Muscle of arm (tissue), 12 donors: ENCODE data around the gene STAT6. TPM values are rescaled to one million over a fixed set of nuclear protein-coding genes. Genes with fewer than 3 reads are reported as not detected.
"Not testable (repeated sequence)": the region's sequence is repeated elsewhere in the genome, so short reads cannot be mapped to it uniquely, and the experiment has no call there.

ENCODE experiments used
- DNase-seq: peaks from one replicate; pipeline ENCODE4 v3.0.0-alpha.2; 2013
- polyA plus RNA-seq, 12 donors: library from polyadenylated mRNA; unstranded; fragments of 120-200 nt; gene quantifications; one replicate each; pipeline ENCODE4 v1.2.1, GENCODE V29; 2013; ENCODE audit not compliant: insufficient read length in 12 of 12

Gene STAT6
- polyA plus RNA-seq, 12 donors: 24.1 to 145 (median 40.5) TPM; not detected in 1

DNA sequence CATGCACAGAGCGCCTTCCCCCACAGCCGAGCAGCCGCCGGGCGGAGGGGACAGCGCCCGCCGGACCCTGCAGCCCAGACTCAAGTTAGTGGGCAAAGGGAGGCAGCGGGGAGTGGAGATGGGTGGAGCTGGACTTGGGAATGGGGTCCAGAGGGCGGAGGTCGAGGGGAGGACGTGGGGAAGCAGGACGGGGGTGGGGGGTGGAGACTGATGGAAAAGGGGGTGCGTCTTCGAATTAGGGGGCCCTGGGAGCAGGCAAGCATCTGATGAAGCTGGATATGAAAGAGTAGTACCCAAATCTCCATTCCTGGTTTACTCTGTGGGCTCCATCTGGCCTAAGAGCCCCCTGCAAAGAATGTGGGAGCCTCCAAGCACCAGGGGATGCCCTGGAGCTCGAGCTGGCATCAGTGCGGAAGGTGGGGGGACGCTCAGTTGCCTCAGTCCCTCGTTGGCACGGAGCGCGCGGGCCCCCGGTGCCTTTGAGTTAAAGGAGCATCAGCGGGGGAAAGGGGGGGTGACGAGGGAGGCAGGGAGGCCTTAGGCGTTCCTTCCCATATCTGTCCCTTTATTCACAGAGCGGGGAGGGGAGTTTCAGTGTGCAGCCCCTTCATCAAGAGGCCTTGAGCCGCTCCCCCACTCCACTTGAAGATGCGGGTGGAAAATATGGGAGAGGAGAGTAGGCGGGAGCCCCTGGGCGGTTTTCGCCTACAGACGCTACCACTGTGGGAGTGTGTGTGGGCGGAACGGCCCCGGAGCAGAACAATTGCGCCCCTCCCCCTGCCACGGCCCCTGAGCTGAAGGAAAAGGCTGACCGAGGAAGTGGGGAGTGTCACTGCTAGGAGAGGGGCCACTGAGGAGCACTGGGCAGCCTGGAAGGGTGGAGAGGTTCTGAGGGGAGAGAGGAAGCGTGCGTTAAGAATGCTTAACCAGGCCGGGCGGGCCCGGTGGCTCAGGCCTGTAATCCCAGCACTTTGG, 21.6 kb downstream of the STAT6 start:
- peak; percentile 76 for DNase-seq

DNA sequence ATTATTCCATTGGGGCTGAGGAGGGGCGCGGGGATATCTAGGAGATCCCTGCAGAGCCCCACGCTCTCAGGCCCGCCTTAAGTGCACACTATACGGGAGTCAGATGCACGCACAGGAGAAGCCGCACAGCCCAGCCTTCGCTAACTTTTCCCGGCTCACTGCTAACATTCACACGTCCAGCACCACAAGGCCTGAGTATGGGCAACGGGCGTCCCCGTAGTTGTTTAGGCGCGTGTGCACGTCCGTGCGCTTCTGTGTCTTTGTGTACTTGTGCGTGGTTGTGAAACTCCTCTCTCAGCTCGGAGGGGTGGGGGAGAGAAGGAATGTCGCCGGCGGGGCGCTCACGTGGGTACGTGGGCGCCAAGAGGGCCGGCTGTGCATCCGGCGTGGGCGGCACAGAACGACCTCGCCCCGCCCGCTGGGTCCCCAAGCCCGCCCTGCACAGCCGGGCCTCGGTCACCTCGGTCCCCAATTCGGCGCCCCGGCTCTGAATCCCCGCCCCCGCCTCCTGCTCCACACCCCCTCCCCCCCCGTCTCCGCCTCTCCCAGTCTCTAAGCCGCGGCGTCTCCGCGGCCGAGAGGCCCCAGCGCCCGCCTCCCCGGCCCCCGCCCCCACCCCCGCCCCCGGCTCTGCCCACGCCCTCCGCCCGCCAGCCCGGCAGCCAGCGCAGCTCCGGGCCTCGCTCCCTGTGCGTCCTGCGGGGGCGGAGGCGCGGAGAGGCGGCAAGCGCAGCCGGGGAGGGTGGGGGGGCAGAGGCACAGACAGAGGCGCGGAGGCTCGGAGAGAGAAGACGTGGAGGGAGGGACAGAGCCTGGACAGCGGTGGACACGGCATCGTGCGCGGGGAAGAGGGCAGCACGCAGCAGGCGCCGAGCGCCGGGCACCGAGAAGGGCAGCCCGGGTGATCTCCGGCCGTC, 22.6 kb downstream of the STAT6 start, which contains the start of gene NAB2:
NAB2 (plus strand) TSS at position 761 of the 917 bp plus-strand sequence. CDS start 158 bp downstream, outside the sequence.
- peak; percentile 93 for DNase-seq

DNA sequence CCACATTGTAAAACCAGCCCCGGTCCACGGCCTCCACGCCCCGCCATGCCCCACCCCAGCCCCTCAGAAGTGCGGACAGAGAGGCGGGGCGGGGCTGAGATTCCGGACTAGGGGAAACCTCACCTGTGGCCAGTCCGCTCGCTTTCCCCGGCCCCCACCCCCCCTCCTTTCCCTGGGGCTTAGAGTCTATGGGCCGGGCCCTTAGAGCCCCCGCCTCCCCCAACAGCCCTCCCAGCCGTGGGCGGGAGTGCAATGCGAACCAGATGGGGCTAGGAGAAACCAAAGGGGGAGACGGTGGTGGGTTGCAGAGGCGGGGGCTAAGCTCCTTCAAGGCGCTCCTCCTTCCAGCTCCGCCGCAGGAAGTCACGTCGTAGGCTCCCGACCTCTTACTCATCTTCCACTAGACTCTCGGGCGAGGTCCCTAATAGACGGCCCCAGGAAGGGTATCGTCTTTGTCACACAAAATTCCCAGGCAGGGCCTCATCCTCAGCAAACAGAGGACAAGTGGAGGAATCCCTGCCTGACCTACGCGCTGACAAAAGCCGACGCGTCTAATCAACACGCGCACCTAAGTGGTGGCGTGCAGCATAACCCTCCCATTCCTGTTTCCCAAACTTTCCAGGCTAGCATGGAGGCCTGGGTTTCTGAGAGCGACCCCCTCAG, 23.3 kb downstream of the STAT6 start:
- DNase-seq: peak; percentile 92

DNA sequence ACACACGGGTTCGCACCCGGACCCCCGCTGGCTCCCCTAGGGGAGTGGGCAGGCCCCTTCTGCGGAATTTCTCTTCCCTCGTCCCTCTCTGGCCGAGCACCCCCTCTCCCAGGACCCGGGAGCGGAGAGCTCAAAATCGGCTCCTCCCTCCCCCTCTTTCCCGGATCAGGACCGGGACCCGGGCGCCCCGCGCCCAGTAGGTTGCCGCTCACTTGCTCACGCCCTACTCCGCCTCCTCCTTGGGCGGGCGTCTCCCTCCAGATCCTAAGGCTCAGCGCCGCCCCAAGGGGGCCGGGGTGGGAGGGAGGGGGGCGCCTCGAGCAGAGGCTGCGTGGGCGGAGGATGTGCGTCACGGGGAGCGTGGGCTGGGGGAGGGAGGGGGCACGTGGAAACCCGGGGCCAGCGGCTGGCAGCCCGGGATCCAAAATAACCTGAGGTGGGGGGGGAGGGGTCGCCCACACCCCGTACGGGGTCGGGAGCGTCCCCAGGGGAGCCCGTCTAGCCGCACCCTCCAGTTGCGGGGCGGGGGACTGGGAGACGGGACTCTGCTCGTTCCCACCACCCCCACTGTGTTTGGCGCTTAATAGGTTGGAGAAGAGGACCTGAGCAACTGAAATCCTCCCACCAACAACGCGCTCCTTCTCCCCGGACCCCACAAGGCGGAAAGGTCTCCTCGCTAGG, 24.0 kb downstream of the STAT6 start:
- peak; percentile 86 for DNase-seq

- peak; percentile 71 for DNase-seq
These were observed 24.6 kb downstream of the STAT6 start for GRCh38 chr12:57086493-57087009.

DNA sequence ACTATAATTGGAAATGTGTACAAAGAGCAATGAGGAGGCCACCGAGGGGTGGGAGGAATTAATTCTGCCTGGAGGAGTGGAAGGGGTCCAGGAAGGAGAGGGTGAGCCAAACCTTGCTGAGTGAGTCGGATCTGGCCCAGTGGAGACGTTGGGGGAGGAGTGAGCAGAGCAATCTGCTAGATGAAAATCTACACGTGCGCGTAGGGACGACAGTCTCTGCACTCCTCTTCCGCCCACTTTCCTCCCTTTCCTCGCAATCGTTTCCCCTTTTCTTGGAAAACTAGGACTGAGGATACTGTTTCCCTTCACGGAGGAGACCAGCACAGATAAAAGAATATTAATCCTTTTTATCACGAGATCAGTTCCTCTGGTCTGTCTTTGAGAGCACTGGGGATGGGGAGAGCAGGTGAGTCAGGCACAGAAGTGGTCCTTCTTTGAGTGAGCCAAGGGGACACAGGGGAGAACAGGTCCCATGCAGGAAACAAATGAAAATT, 25.1 kb downstream of the STAT6 start:
- peak; percentile 81 for DNase-seq

GRCh38 chr12:57080855-57081254, 30.3 kb downstream of the STAT6 start:
- DNase-seq: no peak

- no peak for DNase-seq
These were observed 31.3 kb downstream of the STAT6 start for GRCh38 chr12:57079821-57080220.

DNA sequence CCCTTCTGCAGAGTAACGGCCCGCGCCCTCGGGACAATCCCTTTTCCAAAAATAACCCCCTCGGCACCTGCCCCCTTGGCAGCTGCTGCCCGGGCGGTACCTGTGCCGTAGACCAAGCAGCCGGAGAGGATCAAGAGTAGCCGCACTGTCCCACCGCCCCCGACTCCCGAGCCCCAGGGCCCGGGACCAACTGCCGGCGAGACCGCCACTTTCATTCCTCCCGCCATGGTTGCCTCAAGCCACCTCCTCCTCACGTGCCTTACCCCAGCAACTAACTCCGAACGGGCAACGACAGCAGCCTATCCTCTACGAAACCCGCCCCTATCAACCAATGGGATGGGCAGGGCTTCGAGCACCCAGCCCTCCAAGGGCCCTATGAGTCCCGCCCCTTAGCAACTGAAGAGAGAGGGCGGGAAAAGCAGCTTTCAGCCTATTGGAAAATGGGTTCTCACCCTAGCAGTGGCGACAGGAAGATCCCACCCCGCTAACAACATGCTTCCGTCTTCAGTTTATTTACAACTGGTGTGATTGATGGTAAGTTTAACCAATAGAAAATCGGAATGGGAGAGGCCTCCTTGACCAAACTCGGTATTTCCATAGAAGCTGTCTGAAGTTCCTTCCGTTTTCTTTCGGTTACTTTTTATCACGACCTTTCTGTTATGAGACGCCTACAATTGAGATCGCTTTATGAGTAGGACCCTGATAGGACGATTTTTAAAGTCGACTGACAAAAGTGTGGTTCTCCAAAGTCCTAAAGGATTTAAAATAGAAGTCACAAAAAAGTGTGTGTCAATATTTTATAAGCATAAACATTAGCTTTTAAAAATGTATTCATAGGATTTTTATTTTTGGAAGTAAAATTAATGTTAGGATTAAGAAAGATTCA, 32.4 kb downstream of the STAT6 start, which contains the start of gene NEMP1:
NEMP1 (minus strand) TSS at position 273 of the 886 bp plus-strand sequence; CDS start at position 227, 46 bp downstream.
- peak; percentile 99 for DNase-seq

DNA sequence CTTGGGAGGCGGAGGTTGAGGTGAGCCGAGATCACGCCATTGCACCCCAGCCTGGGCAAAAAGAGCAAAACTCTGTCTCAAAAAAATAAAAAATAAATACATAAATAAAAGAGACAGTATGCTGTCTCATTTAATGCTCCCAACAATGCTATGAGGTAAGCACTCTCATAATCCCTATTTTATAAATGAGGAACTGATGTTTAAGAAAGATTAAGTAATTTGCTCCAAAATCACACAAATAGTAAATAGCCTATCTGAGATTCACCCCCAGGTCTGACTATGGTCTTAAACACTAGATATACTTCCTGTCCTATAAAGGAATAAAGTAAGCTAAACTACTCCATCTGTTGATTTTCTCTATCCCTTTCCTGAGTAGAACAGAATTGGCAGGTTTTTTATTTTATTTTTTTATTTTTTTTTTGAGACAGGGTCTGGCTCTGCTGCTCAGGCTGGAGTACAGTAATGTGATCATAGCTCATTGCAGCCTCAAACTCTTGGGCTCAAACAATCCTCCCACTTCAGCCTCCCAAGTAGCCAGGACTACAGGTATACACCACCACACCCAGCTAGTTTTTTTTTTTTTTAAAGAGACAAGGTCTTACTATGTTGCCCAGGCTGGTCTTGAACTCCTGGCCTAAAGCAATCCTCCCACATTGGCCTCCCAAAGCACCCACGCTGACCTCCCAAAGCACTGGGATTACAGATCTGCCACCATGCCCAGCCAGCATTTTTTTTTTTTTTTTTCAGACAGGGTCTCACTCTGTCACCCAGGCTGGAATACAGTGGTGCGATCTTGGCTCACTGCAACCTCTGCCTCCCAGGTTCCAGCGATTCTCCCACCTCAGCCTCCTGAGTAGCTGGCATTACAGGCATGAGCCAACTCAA, 37.4 kb downstream of the STAT6 start:
- DNase-seq: not testable (repeated sequence)

GRCh38 chr12:57072661-57073060, 38.5 kb downstream of the STAT6 start:
- DNase-seq: no peak

DNA sequence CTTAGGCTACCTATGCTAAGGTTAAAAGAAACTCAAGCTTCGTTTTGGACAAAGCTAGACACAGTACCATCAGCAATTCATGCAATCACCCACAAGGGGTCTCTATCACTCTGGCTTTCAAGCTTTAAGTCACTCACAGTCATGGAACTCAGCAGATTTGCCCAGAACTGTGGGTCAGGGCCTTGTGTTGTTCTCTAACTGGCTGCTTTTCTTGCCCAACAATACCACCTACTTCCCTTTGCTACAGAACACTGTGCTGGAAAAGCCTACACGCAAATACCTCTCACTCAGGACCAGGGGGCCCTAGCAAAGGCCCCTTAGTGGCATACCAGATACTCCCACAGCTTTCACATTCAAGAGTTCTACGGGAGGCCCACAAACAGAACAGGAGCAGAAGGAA, 41.6 kb downstream of the STAT6 start:
- peak; percentile 78 for DNase-seq

DNA sequence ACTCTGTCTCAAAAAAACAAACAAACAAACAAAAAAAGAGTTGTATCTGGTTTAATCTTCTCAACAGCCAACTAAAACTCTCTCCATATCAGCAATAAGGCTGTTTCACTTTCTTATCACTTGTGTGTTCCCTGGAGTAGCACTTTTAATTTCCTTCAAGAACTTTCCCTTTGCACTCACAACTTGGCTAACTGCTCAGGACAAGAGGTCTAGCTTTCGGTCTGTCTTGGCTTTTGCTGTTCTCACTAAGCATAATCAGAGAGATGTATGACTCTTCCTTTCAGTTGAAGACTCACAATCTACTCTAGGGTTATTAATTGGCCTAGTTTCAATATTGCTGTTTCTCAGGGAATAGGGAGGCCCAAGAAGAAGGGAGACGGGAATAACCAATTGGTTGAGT, 44.9 kb downstream of the STAT6 start:
- DNase-seq: no peak

DNA sequence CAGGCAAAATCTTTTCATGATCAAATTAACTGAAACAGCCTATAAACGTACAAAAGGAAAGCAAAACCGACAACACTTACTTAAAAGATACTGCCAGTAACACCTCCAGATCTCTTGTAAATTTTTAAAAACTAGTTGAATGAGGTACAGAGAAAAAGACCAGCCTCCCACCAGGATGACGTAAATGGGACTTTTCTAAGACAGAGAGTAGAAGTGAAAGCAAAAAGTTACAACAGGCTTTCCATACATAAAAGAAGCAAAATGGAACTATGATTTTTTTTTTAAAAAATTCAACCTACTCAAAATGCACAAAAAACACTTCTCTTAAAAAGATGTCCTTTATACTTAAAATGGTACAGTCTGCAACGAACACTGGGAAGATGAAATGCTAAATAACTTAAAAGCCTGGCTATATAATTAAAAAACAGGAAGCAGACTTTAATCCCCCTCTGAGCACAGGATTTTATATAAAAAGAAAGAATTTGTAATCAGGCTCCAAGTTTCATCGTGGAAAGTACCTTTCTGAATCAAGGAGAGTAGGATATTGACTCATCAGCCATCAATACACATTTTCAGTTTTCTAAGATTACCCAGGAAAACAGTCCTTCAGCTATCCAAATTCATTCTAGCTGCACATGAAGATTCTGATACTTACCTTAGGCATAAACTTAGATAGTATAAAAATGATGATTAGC, 47.0 kb downstream of the STAT6 start:
- DNase-seq: no peak

- no peak for DNase-seq
These were observed 52.7 kb downstream of the STAT6 start for GRCh38 chr12:57058454-57058853.

DNA sequence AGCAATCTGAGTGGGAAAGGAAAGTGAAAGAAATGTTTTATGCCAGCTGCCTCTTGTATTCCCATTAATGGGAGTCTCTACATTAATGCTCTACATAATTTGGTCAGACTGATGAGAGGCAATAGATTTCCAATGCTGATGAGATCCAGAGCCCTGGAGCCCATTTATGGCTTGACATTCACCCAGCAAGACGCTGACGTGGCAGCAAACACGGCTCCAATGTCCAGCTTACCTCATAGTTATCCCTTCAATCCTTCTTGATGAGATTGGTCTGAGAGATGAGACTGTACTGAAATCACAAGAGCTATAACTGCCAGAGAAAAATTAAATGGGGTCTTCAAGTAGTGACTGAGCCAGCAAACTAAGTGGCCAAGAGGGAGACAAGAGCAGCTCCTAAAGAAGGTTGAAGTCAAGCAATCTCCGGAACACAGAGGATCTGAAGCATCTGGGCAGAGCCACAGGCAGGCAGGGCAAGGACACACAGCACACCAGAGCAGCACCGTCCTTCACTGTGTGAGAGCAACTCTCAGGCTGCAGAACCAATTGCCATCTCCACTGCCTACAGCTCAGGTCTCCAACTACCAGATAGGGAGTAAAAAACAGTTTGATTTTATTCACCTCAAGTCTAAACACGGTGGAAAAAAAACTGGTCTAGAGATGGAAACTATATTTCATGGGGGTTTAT, 54.0 kb downstream of the STAT6 start:
- no peak for DNase-seq

DNA sequence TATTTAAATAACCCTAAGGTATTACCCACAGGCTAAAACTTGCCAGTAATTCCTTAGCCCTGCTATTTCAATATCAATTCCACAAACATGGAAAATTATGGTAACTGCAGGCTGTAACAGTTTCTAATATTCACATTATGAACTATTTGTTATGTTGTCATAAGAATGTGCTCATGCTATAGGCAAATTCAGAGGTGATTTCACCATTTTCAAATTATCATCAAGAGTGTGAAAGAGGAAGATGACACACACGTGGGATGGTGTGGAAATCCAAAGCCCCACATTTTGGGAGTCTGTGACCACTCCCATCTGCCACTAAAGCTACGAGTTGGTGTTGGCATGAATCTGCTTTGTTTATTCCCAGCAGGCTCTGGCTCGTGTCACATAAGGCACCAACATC, 55.3 kb downstream of the STAT6 start:
- DNase-seq: no peak
